NOMO-1 (cell line): ENCODE measurements around the gene KCNC3.
A peak's percentile ranks its signal among the peaks of the same experiment; 100 is the strongest.

Experiments
- DNase-seq, 2 experiments: peaks; one replicate each; lab custom pipeline; 2025; ENCODE audit not compliant: unreplicated experiment in 2 of 2; lab: John Stamatoyannopoulos, UW

Gene KCNC3

DNA sequence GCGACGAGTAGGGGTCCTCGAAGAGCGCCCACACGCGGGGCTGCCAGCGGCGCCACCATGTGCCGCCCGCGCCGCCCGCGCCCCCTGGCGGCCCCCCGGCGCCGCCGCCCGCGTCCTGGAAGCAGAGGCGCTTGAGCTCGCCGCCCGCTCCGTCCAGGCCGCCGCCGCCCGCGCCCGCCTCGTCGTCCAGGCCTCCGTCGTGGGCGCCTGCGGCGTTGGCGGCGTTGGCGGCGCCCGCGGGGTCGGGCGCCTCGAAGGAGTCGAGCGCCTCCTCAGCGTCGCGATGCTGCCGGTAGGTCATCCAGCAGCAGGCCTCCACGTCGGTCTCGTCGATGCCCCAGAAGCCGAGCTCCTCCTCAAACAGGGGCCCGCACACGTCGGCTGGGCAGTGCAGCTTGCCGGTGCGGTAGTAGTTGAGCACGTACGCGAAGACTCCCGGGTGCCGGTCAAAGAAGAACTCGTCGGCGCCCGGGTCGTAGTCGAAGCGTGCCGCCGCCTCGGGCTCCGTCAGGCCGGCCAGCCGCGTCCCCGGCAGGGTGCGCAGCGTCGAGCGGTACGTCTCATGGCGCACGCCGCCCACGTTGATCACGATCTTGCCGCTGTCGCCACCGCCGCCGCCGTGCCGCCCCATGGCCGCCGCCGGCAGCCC, 829 bp downstream of the KCNC3 start:
- DNase-seq = peak in 1 of 2 experiments; percentile 18

DNA sequence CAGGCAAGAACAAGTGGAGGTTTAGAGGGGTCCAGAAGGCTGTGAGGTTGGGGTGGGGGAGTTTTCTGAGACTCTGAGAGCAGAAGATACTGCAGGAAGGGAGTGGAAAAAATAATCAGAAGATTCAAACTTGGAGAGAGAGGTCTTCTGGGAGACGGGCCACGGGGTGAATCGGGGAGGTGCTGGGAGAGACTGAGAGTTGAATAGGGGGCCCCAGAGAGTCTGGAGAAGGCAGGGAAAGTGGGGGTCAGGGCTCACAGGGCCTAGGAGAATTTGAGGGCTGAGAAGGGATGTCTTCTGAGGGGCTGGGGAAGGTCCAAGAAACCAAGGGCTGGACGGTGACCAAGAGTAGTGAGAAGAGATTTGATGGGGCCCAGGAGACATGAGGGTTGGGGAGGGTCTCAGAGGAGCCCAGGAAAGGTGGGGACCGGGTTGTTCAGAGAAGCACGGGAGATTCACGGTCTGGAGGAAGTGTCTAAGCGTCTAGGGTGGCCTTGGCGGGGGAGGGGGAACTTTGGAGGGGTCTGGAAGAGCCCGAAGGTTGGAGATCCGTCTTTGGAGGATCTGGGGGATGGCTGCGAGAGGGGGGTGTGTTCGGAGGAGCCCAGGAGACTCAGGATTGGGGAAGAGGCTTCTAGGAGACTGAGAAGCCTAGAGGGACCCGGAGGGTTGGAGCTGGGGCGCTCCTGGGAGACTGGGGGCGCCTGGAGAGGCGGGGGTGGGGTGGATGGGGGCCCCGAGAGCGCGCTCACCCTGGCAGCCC, 1.5 kb downstream of the KCNC3 start:
- DNase-seq = no peak

DNA sequence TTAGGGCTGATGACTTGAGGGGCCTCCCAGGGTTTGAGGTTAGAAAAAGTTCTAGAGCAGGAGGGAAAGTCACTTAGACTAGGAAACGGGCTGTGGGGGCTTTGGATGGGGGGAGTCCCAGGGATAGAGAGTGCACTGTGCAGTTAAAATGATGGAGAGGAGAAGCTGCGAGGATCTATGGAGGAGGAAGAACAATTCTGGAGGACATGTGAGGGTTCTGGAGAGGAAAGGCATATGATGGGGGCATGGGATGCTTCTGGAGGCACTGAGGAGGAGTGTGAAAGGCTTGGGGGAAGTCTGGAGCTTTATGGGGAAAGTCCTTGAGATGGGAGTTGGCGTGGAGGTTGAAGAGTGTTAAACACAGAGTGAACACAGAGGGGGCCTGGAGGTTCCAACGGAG, 2.2 kb downstream of the KCNC3 start:
- no peak for DNase-seq

DNA sequence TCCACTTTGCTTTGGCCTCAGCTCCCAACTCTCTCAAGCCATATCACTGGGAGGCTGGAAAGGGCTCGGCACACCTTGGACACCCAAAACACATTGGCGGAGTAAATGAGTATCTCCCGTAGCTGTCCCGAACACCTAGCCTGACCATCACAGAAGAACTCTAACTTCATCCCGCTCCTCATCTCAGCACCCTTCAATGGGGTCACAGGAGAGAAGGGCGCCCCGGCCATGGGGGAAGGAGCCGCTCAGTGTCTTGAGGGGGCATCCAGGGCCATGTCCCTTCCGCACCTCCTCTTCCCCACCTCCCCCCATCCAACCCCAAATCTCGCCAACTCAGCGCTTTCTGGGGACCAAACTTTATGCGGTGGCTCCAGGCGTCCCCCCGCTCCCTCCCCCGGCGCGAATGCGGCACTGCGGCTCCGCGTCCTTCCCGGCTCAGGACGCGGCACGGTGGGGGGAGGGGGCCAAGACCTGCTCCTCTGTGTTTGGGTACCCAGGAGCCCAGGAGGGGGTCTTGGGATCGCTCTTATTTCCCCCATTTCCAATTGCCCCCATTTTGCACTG, 3.0 kb downstream of the KCNC3 start:
- DNase-seq = no peak

DNA sequence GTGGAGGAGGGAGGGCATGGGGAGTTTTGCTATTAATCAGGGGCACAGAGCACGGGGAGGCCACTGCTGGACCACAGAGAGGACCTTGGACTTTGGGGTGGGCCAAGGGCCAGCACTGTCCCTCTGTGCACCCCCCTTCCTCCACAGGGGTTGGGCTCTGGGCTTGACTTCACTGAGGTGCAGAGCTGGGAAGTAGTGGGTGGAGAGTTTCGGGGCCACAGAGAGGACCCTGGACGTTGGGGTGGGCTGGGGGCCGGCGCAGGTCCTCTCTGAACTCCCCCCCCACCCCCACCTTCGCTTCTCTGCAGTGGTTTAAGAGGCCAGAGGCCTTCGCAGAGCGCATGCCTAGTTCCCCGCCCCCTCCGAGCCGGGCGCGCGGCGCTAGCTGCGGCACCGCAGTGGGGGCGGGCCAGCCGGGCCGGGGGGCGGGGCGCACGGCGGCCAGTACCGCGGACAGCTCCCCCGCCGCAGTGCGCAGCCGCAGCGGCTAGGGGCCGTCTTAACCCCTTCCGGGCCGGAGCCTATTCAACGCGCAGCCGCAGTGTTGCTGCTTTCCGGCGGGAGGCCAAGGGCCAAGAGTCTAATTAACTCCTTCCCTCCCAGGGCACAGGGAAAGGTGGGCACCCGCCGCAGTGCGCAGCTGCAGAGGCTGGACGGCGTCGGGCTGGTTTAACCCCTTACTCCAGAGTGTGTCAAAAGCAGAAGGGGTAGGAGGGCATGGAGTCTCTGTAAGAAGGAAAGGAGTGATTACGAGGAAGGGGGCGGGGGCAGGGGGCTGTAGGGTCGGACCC, 3.7 kb downstream of the KCNC3 start:
- peak; percentile 71 to 80 for DNase-seq

DNA sequence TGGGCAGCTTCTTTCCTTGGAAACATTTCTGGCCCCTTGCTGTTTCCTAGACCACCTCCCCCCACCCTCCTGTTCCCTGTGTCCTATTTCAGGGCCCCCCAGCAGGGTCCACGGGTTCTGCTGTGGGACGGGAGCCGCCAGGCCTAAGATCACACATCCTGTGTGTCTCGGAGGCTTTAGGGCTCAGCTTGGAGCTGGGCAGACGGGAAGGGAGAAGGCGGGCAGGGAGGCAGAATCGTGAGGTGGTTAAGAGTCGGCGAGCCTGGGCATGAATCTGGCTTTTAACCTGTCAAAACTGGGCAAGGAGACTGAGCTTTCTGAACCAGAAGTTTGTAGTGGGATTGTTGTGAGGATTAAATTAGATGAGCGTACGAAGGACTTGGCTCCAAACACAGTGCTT, 4.8 kb downstream of the KCNC3 start:
- DNase-seq = no peak

DNA sequence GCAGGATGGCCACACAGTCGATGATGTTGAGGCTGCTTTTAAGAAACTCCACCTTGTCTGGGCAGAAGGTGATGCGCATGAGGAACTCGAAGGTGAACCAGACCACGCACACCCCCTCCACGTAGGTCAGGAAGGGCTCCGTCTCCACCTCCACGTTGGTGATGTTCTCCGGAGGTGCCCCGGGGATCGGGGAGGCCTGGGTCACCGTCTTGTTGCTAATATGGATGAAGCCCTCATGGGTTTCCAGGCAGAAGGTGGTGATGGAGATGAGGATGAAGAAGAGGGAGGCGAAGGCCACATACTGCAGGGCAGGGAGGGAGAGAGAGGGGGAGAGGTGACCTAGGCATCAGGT, 5.4 kb downstream of the KCNC3 start:
- DNase-seq = no peak

DNA sequence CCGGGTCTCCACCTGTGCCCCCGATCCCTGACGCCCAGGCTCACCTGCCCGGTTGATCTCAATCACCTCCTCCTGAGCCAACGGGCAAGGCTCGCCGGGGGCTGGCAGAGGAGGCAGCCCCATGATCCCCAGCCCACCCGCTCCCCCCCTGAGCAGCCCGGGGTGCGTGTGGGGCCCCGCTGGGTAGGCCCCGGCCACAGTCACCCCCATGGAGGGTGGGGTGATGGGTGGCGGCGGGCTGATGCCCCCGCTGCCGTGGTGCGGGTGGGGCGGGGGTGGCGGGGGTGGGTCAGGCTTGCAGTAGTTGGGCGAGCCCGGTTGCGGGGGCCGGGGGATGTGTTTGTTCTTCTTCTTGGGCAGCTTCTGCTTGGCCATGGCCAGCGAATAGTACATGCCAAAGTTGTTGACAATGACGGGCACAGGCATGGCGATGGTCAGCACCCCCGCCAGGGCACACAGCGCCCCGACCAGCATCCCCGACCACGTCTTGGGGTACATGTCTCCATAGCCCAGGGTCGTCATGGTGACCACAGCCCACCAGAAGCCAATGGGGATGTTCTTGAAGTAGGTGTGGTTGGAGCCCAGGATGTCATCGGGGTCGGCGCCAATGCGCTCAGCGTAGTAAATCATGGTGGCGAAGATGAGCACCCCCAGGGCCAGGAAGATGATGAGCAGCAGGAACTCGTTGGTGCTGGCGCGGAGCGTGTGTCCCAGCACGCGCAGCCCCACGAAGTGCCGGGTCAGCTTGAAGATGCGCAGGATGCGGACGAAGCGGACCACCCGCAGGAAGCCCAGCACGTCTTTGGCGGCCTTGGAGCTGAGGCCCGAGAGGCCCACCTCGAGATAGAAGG, 6.0 kb downstream of the KCNC3 start:
- DNase-seq = no peak

DNA sequence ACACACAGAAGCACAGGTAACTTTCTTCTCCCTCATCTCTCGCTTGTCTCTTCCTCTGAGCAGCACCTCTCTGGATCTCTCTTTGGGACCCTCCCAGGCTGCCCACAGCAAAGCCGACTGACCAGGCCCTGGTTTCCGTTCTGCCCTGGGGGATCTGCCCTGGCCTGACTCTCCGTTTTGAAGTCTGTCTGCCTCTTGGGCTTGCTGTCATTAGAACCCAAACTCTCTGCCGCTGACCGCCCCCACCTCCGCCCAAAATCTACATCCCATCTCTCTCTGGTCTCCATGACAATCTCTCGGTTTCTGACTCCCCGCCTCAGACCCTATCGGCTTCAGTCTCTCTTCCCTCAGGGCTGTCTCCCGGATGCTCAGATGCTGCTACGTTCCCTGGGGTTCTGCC, 6.9 kb downstream of the KCNC3 start:
- no peak for DNase-seq

DNA sequence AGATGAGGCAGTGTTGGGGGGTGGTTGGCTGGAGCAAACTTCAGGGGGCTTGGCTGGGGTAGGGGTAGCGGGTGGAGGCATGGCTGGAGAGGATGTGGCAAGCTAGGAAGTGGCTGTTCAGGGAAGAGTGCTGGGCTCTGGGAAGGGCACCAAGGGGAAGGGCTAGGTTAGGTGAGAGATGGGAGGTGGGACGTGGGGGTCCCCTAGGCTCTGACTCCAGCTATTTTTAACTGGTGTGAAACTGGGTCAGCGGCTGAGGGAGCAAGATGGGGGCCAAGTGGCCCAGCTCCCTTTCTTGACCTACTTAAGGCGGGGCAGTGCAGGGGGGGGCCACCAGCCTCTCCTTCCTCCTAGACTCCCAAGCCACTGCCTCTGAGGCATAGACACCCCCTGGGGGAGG, 7.3 kb downstream of the KCNC3 start:
- no peak for DNase-seq

DNA sequence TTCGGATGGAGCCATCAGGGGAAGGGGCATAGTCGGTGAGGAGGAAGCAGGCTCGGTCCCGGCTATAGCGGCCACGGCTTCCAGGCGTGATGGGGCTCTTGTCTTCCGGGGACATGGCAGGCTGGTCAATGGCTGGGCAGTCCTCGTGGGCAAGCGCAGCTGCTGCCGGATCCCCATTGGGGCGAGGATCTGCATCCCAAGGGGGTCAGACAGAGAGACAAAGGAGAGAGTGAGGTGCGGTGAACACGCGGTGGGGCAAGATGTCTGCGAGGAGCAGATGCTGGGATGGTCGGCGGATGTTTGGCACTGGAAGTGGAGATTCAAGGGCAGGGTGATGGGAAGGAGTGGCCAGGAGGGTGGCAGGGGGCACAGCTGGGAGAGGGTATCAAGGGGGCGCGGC, 8.6 kb downstream of the KCNC3 start:
- no peak for DNase-seq

DNA sequence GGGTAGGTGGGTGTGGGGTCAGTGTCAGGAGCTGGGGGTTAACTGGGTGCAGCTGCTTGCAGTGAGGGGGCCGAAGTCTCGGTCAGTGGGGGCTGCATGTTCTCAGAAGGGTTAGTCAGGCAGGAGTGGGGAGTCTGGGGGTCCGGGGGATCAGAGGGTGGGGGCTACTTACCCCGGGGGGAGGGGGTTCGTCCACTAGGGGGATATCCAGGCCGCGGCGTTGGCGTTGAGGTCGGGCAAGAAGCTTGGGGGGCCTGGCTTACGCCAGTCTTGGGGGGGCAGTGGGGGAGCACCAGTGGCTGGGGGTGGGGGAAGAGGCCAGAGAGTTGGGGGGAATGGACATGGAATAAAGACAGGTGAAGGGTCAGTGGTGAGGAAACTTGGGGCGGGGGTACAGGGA, 9.1 kb downstream of the KCNC3 start:
- DNase-seq = no peak

DNA sequence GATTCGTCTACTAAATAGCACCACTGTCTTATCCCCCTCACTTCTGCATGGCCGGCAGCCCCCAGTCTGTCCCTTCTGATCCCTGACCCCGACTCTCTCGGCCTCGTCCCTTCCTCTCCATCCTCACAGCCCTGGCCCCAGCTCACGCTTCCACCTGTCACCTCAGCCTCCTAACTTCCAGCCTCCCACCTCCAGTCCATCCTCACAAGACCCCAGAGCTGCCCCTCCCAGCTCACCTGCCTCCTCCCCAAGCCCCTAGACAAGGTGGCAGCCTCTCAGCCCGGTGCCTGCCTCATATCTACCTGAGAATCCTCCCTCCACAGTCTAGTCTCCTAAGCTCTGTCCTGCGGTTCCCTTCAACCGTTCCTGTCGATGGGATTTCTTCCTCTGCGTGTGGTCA, 10.0 kb downstream of the KCNC3 start:
- no peak for DNase-seq

DNA sequence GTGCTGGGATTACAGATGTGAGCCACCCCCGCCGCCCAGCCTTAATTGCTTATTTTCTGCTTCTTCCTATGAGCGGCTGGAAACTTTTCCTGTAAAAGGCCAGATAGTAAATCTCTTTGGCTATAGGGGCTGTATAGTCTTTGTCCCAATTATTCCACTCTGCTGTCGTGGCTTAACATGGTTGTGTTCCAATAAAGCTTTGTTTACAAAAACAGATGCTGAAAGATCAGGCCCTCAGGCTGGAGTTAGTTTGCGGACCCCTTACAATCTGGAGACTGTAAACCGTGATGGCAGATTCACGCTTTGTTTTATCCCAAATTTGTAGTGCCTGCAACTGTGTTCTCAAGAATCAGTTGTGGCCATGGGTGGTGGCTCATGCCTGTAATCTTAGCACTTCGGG, 10.7 kb downstream of the KCNC3 start:
- DNase-seq = no peak

DNA sequence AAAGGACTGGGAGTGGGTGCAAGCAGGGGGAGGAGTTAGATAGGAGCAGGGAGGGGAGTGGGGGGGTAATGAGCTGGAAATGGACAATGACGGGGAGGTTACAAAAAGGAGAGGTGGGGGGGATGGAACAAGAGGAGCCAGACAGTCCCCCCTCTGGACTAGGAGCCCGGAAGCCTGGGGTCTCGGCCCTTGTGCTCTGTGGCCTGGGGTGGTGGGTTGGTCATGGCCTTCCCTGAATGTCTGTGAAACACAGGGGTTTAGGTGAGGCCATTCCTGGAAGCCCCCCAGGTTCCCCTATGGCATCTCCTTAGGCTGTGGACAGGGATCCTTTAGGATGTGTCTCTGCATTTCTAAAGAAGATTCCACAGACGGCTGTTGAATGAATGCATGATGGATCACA, 12.1 kb downstream of the KCNC3 start:
- DNase-seq = no peak

DNA sequence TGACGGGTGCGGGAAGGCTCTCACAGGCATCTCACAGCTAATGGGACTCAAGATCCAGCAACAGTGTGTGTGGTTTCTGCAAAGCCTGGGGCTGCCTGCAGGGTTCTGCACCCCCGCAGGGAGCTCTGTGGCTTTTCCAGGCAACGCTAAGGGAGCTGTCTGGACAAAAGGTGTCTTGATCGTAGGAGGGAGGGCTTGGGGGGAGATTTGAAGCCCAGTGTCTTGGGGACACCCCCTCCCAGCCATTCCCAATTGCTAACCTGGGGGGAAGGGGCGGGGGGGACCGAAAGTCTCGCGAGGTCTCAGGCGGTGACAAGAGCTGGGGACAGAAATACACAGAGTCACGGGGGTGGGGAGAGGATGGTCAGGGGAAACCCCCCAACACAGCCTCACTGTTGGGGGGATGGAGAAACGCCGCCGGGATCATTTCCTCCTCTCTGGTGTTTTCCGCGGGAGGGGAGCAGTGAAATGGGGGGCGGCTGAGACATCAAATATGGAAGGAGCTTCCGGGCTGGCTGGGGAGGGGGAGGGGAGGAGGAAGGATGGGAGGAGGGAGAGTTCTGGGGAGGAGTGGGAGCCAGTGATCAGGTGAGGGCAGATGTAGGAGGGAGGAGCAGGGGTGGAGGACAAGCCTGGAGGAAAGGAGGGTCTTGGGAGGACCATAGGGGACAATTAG, 13.3 kb downstream of the KCNC3 start:
- DNase-seq = no peak

DNA sequence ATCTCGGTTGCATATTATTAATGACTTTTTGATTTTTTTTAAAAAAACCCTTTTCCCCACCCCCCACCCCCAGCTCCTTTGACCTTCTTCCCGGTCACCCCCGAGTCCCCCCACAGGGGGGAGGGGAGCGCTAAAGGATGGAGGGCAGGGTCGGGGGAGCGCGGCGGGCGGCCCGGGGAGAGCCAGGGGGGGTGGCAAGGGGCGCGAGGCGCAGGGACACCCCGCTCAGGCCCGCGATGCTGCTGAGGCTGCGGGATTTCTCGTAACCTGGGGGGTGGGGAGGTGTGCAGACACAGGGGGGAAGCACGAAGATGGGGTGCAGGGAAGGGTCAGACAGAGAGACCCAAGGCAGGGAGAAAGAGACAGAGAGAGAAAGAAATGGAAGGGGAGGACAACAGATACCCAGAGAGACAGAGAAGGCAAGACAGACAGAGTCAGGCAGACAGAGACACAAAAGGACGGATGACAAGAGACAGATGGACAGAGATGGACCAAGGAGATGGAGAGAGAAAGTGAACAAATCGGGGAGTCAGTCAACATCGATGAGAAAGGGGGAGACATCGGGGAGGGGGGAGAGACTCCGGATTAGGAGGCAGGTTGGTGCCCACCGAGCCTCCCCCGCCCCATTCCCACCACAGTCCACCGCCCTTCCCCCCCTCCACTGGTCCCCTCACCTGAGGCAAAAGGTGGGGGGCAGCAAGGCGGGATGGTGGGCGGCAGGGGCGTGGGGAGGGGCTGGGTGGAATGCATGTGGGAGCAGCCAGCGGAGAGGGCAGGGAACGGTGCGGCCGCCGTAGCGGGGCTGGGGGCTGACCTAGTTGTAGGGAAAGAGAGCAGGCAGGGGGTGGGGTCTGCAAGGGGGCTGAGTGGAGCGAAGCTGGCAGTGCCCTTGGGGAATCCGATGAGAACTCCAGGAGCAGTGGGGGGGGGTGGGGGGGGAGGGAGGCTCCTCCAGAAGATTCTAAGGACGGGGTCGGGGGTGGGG, 14.2 kb downstream of the KCNC3 start:
- no peak for DNase-seq

DNA sequence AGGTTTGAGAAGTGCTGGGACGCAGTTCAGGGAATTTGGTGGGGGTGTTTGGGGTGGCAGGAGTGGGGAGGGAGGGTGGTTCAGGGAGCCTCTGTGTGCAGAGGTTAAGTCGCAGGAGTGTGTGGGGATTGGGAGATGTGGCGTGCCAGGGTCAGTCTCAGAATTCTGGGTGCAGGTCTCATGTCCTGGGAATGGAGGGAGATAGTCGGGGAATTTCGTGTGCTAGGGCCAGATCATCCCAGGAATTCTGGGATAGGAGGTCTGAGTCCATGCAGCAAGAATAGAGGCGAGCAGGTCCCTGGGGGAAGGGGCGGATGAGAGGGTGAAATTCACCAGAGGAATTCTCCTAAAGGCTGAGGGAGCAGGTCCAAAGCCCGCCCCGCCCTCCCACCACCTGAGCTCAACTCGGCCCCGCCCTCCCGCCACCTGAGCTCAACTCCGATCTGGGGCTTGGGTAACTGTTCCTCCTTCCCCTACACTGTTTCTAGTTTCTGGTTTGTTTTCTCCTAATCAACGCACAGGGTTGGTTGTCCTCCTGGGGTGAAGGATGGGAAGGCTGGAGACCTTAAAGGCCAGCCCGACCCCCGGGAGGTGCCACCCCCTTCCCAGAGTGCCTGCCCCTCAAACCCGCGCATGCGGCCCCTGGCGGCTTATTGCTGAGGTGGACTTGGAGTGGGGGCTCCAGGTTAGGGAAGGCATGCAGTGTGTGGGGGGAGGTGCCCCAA, 15.2 kb downstream of the KCNC3 start:
- DNase-seq = no peak
